ENCODE results near the gene ZNRD2. TPM values are rescaled to one million over a fixed set of nuclear protein-coding genes. Genes with fewer than 3 reads are reported as not detected.

ZNRD2 gene
- total RNA-seq, 4 donors from 2014 or later: 41.1 to 56.1 (median 50.1) TPM

DNA sequence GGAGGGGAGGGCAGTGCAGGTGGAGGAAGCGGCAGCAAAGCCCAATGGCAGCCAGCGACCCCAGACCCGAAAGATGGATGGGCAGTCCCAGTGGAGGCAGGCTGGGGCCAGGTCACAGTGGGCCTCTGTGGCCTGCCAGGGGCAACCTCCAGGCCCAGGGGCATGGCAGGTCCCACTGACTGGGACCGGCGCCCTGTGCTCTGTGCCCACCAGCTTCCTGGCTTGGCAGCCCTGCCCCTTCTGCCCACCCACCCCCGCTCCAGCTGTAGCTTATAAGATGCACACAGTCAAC, 29.6 kb downstream of the ZNRD2 start:
- TF ChIP-seq, protein P1, sequence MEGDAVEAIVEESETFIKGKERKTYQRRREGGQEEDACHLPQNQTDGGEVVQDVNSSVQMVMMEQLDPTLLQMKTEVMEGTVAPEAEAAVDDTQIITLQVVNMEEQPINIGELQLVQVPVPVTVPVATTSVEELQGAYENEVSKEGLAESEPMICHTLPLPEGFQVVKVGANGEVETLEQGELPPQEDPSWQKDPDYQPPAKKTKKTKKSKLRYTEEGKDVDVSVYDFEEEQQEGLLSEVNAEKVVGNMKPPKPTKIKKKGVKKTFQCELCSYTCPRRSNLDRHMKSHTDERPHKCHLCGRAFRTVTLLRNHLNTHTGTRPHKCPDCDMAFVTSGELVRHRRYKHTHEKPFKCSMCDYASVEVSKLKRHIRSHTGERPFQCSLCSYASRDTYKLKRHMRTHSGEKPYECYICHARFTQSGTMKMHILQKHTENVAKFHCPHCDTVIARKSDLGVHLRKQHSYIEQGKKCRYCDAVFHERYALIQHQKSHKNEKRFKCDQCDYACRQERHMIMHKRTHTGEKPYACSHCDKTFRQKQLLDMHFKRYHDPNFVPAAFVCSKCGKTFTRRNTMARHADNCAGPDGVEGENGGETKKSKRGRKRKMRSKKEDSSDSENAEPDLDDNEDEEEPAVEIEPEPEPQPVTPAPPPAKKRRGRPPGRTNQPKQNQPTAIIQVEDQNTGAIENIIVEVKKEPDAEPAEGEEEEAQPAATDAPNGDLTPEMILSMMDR (IDR thresholded peaks at IDR 0.05): no peak
- DNase-seq (ENCODE audit: low spot score) (no peak), ATAC-seq (ENCODE audit: low FRiP score) (no peak)

DNA sequence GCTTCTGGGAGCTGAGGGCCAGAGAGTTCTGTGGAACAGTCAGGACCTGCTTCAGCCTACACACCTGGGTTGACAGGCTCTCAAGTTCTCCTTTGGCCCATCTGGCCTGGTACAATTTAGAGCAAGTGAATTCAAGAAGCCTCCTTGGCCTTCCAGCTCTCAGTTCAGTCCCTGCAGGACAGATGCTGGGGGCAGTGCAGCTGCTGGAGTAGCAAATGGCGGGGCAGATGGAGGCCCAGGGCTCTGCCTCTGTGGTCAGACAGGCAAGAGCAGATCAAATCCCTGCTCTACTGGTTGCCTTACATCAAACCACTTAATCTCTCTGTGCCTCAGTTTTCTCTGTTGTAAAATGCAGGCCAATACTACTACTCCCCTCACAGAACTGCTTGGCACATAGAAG, 34.0 kb downstream of the ZNRD2 start:
- TF ChIP-seq, protein P1 (IDR thresholded peaks at IDR 0.05): no peak
- ATAC-seq (ENCODE audit: low FRiP score) (no peak), DNase-seq (ENCODE audit: low spot score) (no peak)

DNA sequence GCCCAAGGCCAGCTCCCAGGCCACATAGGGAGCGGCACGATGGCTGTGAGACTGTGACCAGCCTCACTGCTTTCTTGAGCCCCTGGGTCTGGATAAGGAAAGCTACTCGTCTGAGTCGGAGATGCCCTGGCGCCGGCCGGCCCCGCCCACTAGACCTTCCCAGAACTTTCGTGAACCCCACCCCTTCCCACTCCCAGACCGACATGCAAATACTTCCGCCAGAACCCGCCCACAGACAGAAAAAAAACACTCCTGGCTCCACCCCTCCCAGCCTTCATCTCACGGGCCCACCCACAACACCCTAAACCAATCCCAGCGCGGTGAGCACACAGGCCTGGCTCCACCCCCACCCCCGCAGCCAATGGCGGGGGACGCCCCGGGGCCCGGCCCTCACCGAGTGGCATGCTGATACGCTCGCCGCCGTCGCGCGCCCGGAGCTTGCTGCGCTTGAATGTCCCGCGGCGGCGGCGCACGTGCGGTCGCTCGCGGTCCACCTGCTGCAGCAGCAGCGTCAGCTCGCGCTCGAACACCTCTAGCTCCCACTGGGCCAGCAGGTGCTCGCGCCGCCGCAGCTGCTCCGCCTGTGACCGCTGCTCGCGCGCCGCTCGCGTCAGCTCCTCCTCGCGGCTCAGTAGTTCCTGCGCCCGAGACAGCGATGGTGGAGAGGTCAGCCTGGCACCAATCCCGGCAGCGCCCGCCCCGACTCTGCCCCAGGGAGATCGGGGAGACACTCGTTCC, 36.8 kb downstream of the ZNRD2 start:
- TF ChIP-seq, protein P1 (IDR thresholded peaks at IDR 0.05): no peak
- ATAC-seq (ENCODE audit: low FRiP score): peak; percentile 94
- peak; percentile 79 for DNase-seq (ENCODE audit: low spot score)

DNA sequence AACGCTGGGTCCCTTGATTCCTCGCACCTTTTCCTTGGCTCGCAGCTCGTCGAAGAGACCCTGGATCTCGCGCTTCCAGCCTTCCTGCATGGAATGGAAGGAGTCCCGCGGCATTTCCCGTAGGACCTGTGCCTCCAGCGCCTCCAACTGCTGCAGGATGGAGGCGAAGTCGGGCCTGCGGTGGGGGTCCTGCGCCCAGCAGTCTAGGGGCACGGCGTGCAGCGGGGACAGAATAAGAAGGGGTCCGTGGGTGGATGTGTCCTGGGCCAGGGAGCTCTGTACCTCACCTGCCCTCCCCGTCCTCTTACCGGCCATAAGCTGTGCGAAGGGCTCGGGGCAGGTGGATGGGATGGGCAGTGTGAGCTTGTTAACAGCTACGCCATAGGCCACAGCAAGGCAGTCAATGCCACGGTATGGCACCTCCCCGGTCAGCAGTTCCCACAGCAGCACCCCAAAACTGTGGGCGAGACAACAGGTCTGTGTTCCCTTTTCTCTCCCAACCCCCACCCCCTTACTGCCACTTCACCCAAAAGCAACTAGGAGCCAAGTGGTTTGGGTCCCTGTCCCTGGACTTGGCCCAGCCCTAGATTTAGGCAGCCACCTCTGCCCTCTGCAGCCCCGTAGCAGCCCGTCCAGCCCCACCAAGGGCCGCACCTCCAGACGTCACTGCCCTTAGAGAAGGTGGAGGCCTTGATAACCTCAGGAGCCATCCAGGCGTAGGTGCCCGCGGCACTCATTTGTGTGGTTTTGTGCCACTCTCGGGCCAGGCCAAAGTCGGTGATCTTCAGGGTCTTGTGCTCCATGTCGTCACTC, 37.5 kb downstream of the ZNRD2 start:
- DNase-seq (ENCODE audit: low spot score) (no peak), ATAC-seq (ENCODE audit: low FRiP score) (no peak)
- TF ChIP-seq, protein P1 (IDR thresholded peaks at IDR 0.05): no peak

DNA sequence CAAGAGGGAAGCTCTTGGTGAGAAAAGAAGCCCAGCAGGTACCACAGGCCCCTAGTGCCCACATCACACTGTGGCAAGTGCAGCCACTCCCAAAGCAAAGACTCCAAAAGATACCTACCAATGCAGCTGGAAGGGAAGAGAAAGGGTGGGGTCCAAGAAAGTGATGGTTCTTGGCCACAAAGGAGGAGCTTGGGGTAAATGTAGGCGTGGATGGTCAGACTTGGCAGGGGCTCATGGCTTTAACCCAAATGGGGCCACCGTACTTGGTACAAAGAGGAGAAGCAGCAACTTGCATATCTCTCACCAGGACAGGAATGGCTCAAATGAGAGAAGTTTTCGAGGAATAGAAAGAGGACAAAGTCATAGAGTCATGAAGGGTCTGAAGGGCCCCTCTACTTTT, 39.0 kb downstream of the ZNRD2 start:
- ATAC-seq (ENCODE audit: low FRiP score) (no peak), DNase-seq (ENCODE audit: low spot score) (no peak)
- TF ChIP-seq, protein P1 (IDR thresholded peaks at IDR 0.05): no peak

DNA sequence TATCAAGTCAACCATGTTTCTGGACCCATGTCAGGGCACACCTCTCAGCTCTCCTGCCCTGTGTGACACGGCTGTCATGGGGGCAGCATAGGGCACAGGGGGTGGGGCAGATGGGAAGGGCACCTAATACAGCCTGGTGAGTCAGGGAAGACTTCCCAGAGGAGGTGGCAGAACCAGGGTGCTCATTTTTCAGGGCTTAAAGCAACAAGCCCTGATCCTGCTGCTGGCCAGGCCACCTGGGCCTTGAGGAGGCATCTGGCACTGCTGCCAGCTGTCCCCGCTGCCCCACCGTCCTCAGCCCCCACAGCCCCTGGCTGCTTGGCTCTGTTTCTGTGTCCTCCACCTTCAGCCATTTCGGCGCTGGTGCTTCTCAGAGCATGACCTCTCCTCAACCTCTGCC, 39.4 kb downstream of the ZNRD2 start:
- ATAC-seq (ENCODE audit: low FRiP score) (no peak), DNase-seq (ENCODE audit: low spot score) (no peak)
- TF ChIP-seq, protein P1 (IDR thresholded peaks at IDR 0.05): no peak

DNA sequence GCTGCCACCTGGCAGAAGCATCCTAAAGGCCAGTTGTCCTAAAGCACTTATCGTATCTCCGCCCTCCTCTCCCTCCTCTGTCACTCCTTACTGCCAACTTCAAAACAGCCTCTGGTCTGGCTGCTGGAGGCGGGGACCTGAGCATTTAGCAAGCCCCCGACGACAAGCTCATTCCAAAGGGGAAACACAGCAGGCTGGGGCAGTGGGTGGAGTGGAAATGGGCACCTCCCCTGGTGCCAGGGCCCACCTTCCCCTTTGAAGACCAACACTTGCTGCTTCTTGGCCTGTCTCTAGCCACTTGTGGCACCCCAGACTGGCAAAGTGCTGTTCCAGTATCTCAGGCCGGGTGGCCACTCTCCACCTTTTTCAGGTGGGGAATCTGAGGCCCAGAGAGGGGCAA, 40.1 kb downstream of the ZNRD2 start:
- no peak for DNase-seq (ENCODE audit: low spot score)
- ATAC-seq (ENCODE audit: low FRiP score): no peak
- TF ChIP-seq, protein P1 (IDR thresholded peaks at IDR 0.05): no peak
